Astrocyte (in vitro differentiated cells and primary cell): Measurements from ENCODE around the gene FOXP2. TPM values are rescaled to one million over a fixed set of nuclear protein-coding genes. Genes with fewer than 3 reads are reported as not detected.
"Not testable (repeated sequence)": the region's sequence is repeated elsewhere in the genome, so short reads cannot be mapped to it uniquely, and the experiment has no call there.

Source experiments
- DNase-seq: peaks from one replicate; pipeline ENCODE4 v3.0.0-alpha.2; 2010; ENCODE audit warnings: low read depth
- FAIRE-seq: peaks from 2 replicates; lab custom pipeline; 2011; peaks lifted over from hg19 to GRCh38; lab: Jason Lieb, UNC
- H2AFZ ChIP-seq: 2 replicates; pipeline ENCODE4 v1.6.0; 2012; ENCODE audit warnings: low read depth, low read length, inconsistent platforms
- H3K27ac ChIP-seq: 2 replicates; pipeline ENCODE4 v1.5.1; 2011; ENCODE audit warnings: low read depth, low read length, inconsistent platforms
- H3K27me3 ChIP-seq: 2 replicates; pipeline ENCODE4 v1.6.0; 2011; ENCODE audit warnings: low read length, inconsistent platforms; ENCODE audit not compliant: insufficient read depth
- H3K36me3 ChIP-seq: 2 replicates; pipeline ENCODE4 v1.5.1; 2011; ENCODE audit warnings: low read length, inconsistent platforms; ENCODE audit not compliant: insufficient read depth
- H3K4me1 ChIP-seq: 2 replicates; pipeline ENCODE4 v1.5.1; 2011; ENCODE audit warnings: low read length, inconsistent platforms; ENCODE audit not compliant: insufficient read depth
- H3K4me2 ChIP-seq: 2 replicates; pipeline ENCODE4 v1.6.0; 2012; ENCODE audit warnings: low read length, inconsistent platforms
- H3K4me3 ChIP-seq: 2 replicates; pipeline ENCODE4 v1.5.1; 2011; ENCODE audit warnings: low read depth, mild to moderate bottlenecking, low read length, inconsistent platforms; ENCODE audit not compliant: insufficient read depth
- H3K79me2 ChIP-seq: 2 replicates; pipeline ENCODE4 v1.6.0; 2012; ENCODE audit warnings: mild to moderate bottlenecking, low read length, inconsistent platforms; ENCODE audit not compliant: insufficient read depth
- H3K9ac ChIP-seq: 2 replicates; pipeline ENCODE4 v1.6.0; 2012; ENCODE audit warnings: mild to moderate bottlenecking, low read length, inconsistent platforms
- H3K9me3 ChIP-seq: 2 replicates; pipeline ENCODE4 v1.5.1; 2012; ENCODE audit warnings: low read depth, mild to moderate bottlenecking, low read length, inconsistent platforms; ENCODE audit not compliant: insufficient read depth
- H4K20me1 ChIP-seq: 2 replicates; pipeline ENCODE4 v1.6.0; 2012; ENCODE audit warnings: low read length, inconsistent platforms; ENCODE audit not compliant: insufficient read depth
- H3K27ac Mint-ChIP-seq: one replicate; pipeline ENCODE4 v1.8.0; 2021; ENCODE audit warnings: mild to moderate bottlenecking, mixed read lengths; ENCODE audit not compliant: unreplicated experiment
- H3K27me3 Mint-ChIP-seq: one replicate; pipeline ENCODE4 v1.8.0; 2021; ENCODE audit warnings: low read depth, mixed read lengths; ENCODE audit not compliant: unreplicated experiment
- H3K36me3 Mint-ChIP-seq: one replicate; pipeline ENCODE4 v1.8.0; 2021; ENCODE audit warnings: low read depth, mixed read lengths; ENCODE audit not compliant: unreplicated experiment
- H3K4me1 Mint-ChIP-seq: one replicate; pipeline ENCODE4 v1.8.0; 2021; ENCODE audit warnings: low read depth, mixed read lengths; ENCODE audit not compliant: unreplicated experiment
- H3K4me3 Mint-ChIP-seq: one replicate; pipeline ENCODE4 v1.8.0; 2021; ENCODE audit warnings: mild to moderate bottlenecking, moderate library complexity, mixed read lengths; ENCODE audit not compliant: unreplicated experiment
- H3K9me3 Mint-ChIP-seq: one replicate; pipeline ENCODE4 v1.8.0; 2021; ENCODE audit warnings: mild to moderate bottlenecking, mixed read lengths; ENCODE audit not compliant: unreplicated experiment
- CTCF ChIP-seq: IDR thresholded peaks from 2 replicates; pipeline ENCODE4 v1.5.1; 2011; ENCODE audit warnings: low read depth, mild to moderate bottlenecking, inconsistent platforms, low read length, moderate library complexity; ENCODE audit not compliant: insufficient read depth
- EZH2 ChIP-seq: IDR thresholded peaks from 2 replicates; pipeline ENCODE4 v1.6.1; 2012; ENCODE audit warnings: mild to moderate bottlenecking, low read length, inconsistent platforms; ENCODE audit not compliant: insufficient read depth
- total RNA-seq: library from RNA; stranded (reverse); gene quantifications from 2 replicates; pipeline ENCODE4 v1.2.1, GENCODE V29; 2021

The FOXP2 gene
- total RNA-seq, 1 donor from 2014 or later, result 3.4 TPM

DNA sequence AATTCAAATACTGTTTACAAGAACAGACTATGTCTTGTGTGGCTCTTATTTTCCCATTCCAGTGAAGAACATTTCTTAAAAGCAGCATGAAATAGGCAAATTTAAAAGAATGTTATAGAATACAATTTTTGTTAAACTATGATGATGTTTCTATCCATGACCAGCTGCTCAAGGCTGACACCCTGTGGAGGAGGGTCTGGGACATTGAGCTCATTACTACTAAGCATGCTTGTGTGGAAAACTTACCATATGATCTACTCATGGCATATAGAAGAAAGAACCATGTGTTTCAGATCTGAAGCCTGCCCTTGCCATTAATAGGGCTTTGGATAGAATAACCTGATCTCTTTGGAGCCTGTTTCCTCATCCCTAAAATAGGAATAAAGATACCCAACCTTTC is 125.0 kb downstream of the FOXP2 start:
- Histone ChIP-seq H3K4me2 (no peak overlapping the region), H3K4me1 (no peaks in the 10 kb centered on the region), H3K79me2 (no peaks in the 10 kb centered on the region), H3K27ac (no peak overlapping the region), H2AFZ (no peak overlapping the region), H3K9ac (no peak overlapping the region), H4K20me1 (no peaks in the 10 kb centered on the region), H3K36me3 (no peaks in the 10 kb centered on the region), H3K9me3 (no peaks in the 10 kb centered on the region), H3K27me3 (no peaks in the 10 kb centered on the region), H3K4me3 (no peak overlapping the region)
- no peak overlapping the region for H3K4me3 Mint-ChIP-seq
- FAIRE-seq, result no peak
- H3K27ac Mint-ChIP-seq, result no peak overlapping the region
- no peaks in the 10 kb centered on the region for H3K27me3 Mint-ChIP-seq
- H3K9me3 Mint-ChIP-seq, result no peaks in the 10 kb centered on the region
- H3K36me3 Mint-ChIP-seq, result no peaks in the 10 kb centered on the region
- TF ChIP-seq EZH2, result no peak
- TF ChIP-seq CTCF, result no peak
- no peaks in the 10 kb centered on the region for H3K4me1 Mint-ChIP-seq
- peak; percentile 8 for DNase-seq

GRCh38 chr7:114540291-114540690 is 125.7 kb downstream of the FOXP2 start:
- H3K4me1 ChIP-seq, result no peaks in the 10 kb centered on the region
- H3K79me2 ChIP-seq, result no peaks in the 10 kb centered on the region
- no peak overlapping the region for H3K9ac ChIP-seq
- Mint-ChIP-seq H3K36me3 (no peaks in the 10 kb centered on the region), H3K9me3 (no peaks in the 10 kb centered on the region), H3K27ac (no peak overlapping the region), H3K4me1 (no peaks in the 10 kb centered on the region), H3K27me3 (no peaks in the 10 kb centered on the region), H3K4me3 (no peak overlapping the region)
- H3K27ac ChIP-seq, result no peak overlapping the region
- DNase-seq (no peak), FAIRE-seq (no peak)
- H3K9me3 ChIP-seq, result no peaks in the 10 kb centered on the region
- H4K20me1 ChIP-seq, result no peaks in the 10 kb centered on the region
- H3K4me3 ChIP-seq, result no peak overlapping the region
- H2AFZ ChIP-seq, result no peak overlapping the region
- H3K4me2 ChIP-seq, result no peak overlapping the region
- TF ChIP-seq CTCF (no peak), EZH2 (no peak)
- no peaks in the 10 kb centered on the region for H3K27me3 ChIP-seq
- H3K36me3 ChIP-seq, result no peaks in the 10 kb centered on the region

GRCh38 chr7:114547346-114547745 is 132.7 kb downstream of the FOXP2 start:
- DNase-seq, H2AFZ ChIP-seq, H3K4me2 ChIP-seq, H3K4me3 ChIP-seq, H3K36me3 ChIP-seq, H3K9me3 ChIP-seq, H3K4me1 Mint-ChIP-seq, H3K27ac Mint-ChIP-seq, H3K36me3 Mint-ChIP-seq, H3K9ac ChIP-seq, FAIRE-seq, H3K79me2 ChIP-seq, H3K27ac ChIP-seq, H4K20me1 ChIP-seq, H3K4me3 Mint-ChIP-seq, H3K9me3 Mint-ChIP-seq, H3K4me1 ChIP-seq, H3K27me3 Mint-ChIP-seq, H3K27me3 ChIP-seq: not testable (repeated sequence)
